Choroid plexus epithelial cell (primary cell): ENCODE data around the gene RCAN2.

Experiments used
- DNase-seq: peaks from one replicate; pipeline ENCODE4 v3.0.0-alpha.2; 2010; ENCODE audit warnings: low read depth
- H3K4me3 ChIP-seq: 2 replicates; pipeline ENCODE4 v1.5.1; 2011; ENCODE audit warnings: low read depth, mild to moderate bottlenecking, control low read depth, low read length, moderate library complexity
- TF ChIP-seq, protein P1 (sequence below): conservative IDR thresholded peaks from 2 replicates; pipeline ENCODE4 v1.5.1; 2011; ENCODE audit warnings: low read depth, mild to moderate bottlenecking, control low read depth, inconsistent platforms, low read length, moderate library complexity

Gene RCAN2

DNA sequence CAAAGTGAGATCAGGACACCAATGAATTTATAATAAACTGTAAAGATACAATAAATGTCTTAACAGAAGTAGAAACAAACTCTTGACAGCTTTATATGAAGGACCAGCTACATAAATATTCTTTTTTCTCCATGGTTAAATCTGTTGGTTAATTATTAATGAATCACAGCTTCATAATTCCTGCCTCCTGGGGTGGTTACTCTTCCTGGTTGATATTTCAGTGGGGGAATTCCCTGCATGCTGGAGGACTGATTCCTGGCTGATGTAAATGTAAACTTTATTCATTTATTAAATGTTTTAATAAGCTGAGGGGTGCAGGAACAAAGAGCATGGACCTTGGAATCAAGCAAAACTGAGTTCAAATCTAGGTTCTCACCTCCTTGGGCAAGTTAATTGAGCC lies 16.2 kb upstream of the RCAN2 start:
- DNase-seq: no peak
- TF ChIP-seq, protein P1, sequence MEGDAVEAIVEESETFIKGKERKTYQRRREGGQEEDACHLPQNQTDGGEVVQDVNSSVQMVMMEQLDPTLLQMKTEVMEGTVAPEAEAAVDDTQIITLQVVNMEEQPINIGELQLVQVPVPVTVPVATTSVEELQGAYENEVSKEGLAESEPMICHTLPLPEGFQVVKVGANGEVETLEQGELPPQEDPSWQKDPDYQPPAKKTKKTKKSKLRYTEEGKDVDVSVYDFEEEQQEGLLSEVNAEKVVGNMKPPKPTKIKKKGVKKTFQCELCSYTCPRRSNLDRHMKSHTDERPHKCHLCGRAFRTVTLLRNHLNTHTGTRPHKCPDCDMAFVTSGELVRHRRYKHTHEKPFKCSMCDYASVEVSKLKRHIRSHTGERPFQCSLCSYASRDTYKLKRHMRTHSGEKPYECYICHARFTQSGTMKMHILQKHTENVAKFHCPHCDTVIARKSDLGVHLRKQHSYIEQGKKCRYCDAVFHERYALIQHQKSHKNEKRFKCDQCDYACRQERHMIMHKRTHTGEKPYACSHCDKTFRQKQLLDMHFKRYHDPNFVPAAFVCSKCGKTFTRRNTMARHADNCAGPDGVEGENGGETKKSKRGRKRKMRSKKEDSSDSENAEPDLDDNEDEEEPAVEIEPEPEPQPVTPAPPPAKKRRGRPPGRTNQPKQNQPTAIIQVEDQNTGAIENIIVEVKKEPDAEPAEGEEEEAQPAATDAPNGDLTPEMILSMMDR: no peak
- H3K4me3 ChIP-seq: no peak overlapping the region

DNA sequence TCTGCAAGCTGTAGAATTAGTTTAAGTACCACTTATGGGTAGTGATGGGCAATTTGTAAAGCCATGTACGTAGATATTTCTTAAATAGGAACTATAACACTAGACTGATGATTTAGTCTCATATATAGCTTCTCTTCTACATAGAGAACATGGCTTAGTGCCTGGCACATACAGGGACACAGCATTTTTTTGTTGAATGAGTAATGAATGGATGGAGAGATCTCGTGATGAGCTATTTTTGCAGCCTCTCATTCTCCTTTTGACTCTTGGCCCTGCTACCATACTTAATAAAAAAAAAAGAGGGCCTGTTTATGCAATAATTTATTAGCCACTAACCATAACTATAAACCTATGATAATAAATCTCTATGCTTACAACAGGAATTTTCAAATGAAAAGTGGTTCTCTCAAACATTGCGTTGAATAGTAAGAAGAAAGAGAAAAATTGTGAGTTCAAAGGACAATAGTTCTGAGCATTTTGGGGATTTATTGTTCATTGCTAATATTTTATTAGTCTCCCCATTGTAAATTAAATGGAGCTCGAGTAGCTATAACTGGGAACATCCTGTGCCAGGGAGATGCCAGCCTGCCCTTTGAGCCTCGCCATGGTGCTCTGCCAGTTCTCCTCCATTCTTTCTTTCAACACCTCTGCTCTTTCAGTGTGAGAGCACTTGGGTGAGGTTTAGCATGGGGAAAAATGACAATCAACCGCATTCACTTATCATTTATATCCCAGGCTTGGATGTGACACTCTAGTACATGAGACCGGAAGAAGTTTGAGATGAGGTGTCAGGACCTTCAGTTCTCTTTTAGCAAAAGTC lies 14.7 kb upstream of the RCAN2 start:
- no peak for DNase-seq
- TF ChIP-seq, protein P1: no peak
- no peak overlapping the region for H3K4me3 ChIP-seq

DNA sequence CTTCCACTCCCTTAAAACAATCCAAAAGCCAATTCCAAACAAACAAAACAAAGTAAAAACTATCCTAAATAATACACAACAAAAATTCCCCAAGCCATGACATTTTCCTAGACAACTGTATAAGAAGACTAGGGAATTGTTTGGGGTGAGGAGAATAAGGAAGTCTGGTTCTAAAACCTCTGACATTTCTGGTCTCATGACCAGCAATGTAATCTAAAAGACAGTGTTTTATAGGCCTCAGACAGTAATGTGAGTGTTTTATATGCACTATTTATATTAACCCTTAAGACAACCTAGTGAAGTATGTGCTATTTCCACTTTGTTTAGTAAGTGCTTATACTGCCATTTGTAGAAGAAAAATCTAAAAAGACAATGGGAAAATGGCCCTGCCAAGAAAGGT lies 13.0 kb upstream of the RCAN2 start:
- TF ChIP-seq, protein P1: no peak
- DNase-seq: no peak
- no peak overlapping the region for H3K4me3 ChIP-seq

DNA sequence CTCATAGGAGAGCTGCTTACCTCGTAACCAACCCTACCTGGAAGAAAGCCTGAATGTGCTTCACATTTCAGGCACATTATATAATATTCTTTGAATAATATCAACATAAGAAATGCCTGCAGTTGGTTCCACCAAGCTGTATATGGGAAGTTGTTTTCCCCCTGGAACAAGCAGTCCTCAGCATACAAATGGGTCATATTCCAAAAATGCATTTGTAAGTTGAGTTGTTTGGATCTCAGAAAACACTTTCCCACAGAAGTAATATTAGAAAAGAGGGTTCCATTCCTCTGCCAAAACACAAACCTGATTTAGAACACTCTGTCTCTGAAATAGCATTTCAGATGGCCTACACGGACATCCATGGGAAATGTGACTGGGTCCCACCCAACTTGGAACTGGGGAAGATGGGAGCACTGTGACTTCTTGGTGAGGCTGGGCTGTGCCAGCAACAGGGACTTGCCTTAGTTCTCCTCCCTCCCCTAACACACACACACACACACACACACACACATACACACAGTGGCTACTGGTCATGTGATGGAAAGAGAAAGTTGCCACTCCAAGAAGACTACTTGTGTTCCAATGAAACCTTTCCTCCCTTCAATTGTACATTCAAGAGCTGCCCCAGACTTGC lies 11.4 kb upstream of the RCAN2 start:
- TF ChIP-seq, protein P1: no peak
- no peak overlapping the region for H3K4me3 ChIP-seq
- no peak for DNase-seq

DNA sequence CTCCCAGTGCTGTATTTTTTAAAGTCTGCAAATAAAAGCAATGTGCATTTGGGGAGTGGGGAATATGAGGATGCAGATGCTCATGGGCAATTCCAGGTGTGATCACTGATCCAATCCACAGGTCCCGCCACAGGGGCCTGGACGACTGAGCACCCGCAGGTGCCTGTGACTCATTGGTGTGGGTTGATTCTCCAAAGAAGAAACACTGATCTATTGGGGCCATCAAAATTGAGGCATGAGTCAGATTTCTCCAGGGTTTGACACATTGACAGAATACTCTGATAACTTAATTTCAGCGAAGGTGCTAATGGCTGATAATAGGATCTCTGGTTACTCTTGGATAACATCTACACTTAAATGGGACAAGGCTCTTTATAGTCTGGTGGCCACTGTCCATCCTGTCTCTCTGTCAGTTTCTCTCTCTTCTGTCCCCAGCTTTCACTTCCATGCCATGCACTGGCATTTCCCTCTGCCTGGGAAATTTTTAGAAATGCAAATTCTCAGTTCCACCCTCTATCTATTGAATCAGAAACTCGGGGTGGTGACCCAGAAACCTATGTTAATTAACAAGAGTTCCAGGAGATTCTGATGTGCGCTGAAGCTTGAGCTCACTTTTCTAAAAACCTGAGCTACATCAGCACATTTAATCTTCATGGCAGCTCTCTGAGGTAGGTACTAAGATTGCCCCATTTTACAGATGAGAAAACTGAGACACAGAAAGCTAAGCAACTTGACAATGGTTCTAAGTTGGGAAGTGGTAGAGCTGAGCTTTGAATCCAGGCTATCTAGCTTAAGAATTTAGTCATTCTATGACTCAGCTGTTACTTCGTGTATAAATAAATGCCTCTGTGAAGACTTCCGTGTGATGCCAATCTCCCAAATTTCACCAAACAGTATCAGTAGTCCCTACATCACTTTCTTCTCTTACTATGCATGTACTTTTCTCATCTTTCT lies 10.2 kb upstream of the RCAN2 start:
- DNase-seq: peak; percentile 35
- H3K4me3 ChIP-seq: no peak overlapping the region
- TF ChIP-seq, protein P1: no peak

DNA sequence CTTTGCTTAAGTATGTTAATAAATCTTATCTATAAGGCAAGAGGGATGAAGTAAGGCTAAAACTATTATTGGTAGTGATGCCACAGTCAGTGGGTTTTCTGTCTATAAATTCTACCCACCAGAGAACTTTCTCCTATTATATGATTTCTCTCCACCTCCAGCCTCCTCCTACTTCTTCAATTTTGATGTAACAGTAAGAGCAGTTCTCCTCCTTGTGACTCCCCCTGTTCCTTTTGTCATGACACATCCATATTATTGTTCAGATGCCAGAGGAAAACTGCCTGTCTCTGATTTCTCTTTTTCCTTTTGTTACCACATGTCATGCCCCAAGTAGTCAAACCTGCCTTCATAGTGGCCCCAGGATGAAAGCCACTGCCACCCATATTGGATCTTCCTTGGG lies 9.1 kb upstream of the RCAN2 start:
- TF ChIP-seq, protein P1: no peak
- DNase-seq: no peak
- H3K4me3 ChIP-seq: no peak overlapping the region
